Cerebellar cortex (tissue), 1 donor: ENCODE measurements around the gene CRB3.
"Not testable (repeated sequence)": the region's sequence is repeated elsewhere in the genome, so short reads cannot be mapped to it uniquely, and the experiment has no call there.

Experiments used
- DNase-seq: peaks from one replicate; pipeline ENCODE4 v3.0.0-alpha.2; 2015; ENCODE audit warnings: low spot score

Gene CRB3, protein sequence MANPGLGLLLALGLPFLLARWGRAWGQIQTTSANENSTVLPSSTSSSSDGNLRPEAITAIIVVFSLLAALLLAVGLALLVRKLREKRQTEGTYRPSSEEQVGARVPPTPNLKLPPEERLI

GRCh38 chr19:6464070-6464873 lies at the start of gene CRB3:
CRB3 (plus strand) TSS chr19:6464271; CDS start chr19:6464702, 431 bp downstream.
- DNase-seq, result no peak

DNA sequence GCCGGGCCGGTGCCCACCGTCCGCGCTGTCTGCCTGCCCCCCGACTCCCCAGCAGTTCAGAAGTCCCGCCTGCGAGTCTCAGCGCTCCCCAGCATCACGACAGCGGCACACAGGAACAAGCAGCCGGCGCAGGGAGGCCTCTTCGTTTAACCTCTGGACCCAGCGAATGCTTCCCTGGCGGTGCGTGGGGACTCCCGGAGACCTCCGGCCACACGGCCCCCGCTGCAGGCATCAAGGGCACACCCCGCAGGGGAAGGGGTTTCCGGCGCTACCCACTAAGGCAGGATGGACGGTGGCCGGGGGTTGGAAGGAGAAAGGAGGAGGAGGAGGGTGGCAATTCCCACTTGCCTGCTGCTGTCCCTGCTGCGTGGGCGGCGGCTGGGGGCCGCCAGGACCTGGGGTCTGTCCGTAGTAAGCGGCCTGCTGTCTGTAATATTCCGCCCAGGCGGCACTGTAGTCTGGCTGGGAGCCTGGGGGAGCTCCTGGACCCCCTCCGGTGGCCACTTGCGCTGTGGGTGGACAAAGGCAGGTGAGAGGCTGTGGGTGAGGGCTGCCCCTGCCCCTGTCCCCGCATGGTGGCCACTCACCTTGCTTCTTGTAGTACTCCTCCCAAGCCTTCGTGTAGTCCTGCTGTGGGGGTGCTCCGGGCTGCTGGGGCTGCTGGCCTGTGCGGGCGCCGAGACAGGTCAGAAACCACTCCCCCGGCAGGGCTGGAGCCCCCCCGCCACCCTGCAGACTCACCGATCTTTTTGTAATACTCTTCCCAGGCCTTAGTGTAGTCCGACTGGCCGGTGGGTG lies 49.1 kb upstream of the CRB3 start:
- no peak for DNase-seq

DNA sequence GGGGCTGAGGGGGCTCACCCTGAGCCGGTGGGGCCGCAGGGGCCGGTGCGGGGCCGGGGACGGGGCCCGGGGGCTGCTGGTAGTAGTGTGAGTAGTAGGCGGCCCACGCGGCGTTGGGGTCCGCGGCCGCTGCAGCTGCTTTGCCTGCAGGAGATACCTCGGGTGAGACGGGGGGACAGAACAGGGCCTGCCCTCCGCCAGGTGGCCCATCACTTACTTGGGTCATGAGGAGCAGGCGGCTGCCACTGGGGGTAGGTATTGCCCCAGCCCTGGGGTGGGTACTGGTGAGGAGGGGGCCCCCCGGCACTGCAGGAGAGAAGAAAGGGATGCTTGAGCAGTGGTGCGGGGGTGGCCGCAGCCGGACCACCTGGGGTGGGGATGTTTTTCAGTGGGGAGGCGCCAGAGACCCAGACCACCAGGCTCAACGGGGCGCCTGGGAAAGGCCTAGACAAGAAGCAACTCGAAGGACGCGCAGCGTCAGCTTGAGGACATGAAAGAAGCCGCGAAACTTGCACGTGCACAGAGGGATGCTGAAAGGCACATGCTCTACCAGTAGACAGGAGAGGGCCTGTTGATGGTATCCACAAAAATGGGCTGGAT lies 48.4 kb upstream of the CRB3 start:
- no peak for DNase-seq

GRCh38 chr19:6416658-6417405 lies 47.2 kb upstream of the CRB3 start:
- DNase-seq, result no peak

- DNase-seq, result peak; percentile 80
These were observed 46.1 kb upstream of the CRB3 start for GRCh38 chr19:6417713-6418561.

GRCh38 chr19:6418562-6418932 lies 45.5 kb upstream of the CRB3 start:
- no peak for DNase-seq

DNA sequence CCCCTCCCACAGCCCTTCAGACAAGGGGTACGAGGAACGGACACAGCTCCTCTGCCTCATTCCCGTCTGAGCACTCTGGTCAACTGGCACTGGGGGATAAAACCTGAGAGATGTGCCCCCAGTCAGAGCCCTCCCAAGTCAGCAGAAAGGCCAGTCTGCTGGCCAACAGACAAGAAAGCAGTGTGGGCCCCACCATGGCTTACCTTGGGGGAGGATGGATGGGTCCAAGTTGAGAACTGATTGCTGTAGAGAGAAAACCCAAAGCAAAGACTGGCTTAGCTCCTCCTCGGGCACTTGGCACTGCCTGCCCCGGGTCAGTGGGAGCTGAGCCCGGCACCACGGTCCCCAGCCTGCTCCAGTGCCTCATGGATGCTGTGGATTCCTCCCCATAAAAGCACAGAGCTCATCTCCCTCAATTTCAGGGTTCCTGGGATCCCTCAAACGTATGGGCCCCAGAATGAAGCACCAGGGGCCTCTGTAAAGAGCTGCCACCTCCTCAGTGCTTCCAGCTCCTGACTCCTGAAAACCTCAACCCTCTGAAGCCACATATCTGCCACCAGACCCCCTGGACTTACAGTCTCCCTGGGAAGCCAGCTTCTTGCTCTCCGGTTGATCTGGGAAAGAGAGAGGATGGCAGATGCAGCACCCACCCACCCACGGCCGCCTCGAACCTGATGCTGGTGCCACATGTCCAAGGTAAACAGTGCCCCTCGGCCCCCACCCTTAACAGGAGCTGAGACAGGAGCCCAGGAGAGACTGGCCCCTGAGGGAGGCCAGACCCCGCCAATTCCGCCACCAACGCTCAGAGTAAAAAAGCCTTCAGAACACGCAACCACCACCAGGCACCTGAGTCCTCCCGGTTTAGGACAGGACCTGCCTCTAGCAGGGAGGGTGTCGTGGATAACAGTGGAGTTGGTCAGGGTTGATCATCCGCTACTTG lies 42.7 kb upstream of the CRB3 start:
- no peak for DNase-seq

DNA sequence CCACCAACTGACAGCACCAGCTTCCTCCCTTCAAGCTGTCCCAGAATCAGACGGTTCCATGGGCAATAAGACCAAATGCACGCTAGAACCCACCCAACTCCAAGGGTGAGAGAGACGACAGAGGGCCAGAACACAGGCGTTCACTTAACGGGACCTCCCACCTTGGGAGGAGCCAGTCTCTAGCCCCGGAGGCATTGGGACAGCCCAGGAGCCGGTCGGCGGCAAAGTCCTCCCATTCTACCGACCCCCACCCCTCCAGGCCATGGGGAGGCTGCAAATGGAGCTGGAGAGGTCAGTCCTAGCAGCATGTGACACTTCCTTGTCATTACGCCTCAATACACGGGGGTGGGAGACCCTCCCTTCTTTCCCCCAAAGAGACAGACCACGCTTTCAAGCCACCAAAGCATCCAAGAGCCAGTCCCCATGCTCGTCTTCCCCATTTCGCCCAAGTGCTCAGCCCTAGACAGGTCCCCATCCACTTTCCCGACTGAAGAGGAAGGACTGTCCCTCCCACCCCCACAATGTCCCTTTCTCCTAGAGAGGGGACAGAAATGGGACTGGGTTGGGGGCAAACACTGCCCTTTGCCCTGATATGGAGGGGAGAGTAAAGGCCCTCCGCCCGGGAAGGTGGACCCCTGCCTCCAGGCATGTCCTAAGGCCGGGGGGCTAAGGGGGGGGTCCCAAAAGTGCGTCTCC lies 40.4 kb upstream of the CRB3 start:
- DNase-seq, result peak; percentile 46

DNA sequence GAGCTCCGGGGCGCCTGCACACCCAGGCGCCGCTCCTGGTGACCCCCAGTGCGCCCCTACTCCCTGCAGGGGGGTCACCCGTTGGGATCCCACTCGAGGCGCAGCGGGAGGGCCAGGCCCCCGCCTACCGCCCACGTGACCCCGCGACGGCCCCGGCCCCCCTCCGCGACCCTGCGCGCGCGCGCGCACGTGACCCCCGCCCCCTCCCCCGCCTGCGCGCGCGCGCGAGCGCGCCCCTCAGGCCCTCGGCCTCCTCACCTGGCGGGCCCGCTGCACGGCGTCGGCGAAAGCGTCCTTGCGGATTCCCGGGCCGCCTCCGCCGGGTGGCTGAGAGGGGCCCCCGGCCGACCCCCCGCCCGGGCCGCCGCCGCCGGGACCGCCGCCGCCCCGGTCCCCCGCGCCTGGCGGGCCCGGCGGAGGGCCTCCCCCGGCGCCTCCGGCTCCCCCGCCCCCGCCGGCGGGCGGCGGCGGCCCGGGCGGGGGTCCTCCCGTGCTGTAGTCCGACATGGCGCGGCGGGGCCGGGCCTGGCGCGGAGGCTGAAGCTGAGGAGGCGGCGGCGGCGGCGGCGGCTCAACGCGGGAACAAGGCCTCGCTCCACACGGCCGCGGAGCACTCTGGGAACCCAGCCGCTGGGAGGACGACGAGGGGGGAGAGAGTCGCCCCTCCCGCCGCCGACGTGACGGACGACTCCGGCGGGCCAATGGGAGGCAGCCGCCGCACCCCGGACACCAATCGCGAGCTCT lies 39.7 kb upstream of the CRB3 start, which contains the start of gene KHSRP:
Gene KHSRP, minus strand, starts transcription at position 617 of the 744 bp plus-strand sequence. Its CDS starts 110 bp downstream, at position 507.
- no peak for DNase-seq

GRCh38 chr19:6424939-6425731 lies 38.9 kb upstream of the CRB3 start:
- DNase-seq, result peak; percentile 100

DNA sequence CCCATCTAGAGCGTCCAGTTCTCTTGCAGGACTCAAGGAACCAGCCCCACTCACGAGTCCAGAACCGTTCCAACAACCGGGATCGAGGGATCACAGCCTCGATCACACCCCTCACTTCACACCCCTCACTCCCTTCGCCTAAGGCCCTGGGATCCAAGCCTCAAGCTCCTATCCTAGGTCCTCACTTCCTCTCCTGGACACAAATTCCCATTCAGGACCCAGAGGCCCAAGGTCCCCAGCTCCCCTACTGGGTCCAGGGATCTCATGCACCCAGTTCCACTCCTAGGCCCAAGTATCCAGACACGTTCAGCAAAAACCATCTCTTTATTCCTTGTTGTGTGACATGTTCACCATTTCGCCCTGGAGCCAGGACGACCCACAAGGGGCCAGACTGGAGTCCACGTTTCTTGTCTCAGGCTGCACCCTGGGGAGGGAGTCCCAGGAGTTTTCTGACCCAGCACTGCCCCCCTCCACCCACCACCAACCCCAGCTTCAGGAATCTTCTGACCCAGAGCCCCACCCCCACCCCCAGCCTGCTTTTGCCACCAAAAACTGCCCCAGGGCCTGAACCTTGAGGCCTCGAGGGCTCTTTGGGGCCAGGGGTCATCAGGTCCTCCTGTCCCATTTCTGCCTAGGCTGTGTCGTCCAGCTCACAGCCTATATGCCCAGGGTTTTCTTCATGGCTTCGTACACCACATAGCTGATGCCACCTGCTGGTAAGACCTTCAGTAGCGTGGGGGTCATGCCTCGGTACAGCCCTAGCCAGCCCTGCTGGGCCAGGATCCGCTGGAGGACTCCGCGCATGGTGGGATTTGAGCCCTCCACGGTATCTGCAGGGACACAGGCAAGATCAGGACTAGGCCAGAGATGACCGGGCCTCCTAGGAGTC lies 38.1 kb upstream of the CRB3 start:
- DNase-seq, result no peak

DNA sequence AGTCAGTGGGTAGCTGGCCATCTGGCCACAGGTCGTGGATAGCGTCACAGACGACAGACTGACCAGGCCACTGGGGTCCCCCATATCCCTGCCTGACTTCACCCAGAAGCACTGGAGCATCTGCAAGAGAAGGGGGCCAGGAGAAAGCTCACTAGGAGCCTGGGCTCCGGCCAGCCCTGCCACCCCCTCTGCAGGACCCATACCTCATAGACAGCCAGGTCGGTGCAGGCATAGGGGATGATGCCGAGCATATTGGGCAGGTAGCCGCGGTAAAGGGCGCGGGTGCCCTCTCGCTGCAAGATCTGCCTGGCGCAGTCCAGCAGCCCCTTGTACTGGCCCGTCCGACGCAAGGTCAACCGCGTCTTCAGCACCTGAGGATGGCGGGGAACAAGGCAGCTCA lies 36.9 kb upstream of the CRB3 start:
- DNase-seq, result no peak

GRCh38 chr19:6428692-6429418 lies 35.2 kb upstream of the CRB3 start:
- not testable (repeated sequence) for DNase-seq

- DNase-seq, result no peak
These were observed 34.5 kb upstream of the CRB3 start for GRCh38 chr19:6429419-6430221.

DNA sequence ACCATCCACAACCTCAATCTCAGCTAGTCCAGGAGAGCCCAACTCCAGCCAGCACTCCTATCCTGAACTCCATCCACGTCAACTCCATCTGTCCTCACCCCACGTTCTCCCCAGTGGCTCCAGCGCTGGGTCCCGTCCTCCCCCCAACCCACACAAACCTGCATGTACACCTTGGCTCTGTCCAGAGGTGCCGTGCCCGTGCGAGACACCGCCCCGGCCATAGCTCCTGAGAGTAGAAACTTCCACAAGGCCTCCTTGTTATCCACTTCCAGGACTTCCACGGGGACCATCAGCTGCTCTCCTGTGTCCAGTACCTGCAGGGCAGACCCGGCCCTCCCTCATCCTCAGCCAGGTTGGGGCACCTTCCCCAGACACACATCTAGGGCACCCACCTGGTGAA lies 32.2 kb upstream of the CRB3 start:
- no peak for DNase-seq
